Measurements from ENCODE around the gene PRSS23.
"Not testable (repeated sequence)": the region's sequence is repeated elsewhere in the genome, so short reads cannot be mapped to it uniquely, and the experiment has no call there.

Gene PRSS23, protein sequence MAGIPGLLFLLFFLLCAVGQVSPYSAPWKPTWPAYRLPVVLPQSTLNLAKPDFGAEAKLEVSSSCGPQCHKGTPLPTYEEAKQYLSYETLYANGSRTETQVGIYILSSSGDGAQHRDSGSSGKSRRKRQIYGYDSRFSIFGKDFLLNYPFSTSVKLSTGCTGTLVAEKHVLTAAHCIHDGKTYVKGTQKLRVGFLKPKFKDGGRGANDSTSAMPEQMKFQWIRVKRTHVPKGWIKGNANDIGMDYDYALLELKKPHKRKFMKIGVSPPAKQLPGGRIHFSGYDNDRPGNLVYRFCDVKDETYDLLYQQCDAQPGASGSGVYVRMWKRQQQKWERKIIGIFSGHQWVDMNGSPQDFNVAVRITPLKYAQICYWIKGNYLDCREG

DNA sequence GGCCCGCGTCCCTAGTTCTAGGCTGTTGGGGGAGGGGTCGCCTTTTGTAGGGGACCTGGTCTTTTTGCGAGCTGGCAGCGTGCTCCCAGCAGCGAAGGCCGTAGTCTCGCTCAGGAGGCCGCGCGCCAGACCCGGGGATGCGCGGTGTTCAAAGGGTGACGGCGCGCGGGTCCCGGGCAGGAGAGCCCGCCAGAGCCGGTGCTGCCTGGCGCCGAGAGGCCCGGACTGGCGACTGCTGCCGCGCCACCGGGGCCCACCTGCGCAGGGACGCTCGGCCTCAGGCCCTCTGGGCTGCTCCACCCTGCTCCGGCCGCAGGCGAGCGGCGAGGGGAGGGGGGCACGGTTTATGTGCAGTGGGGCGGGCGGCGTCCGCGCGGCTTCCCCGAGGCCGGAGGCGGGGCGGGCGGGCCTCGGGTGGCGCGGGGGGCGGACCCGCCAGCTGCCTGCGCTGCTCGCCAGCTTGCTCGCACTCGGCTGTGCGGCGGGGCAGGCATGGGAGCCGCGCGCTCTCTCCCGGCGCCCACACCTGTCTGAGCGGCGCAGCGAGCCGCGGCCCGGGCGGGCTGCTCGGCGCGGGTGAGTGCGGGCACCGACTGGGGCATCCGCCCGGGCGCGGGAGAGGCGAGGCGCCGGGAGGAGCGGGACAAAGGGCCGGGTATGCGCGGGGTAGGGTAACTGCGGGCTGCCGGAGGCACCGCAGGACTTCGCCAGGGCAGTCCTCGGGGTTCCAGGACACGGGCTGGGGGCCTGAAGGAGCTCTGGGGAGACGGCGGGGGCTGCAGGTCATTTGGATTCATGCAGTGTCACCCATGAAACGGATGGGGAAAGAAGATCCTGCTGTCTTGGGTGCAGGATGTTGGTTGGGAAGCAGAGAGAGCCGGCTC is at the start of gene PRSS23:
Gene PRSS23 (plus strand): TSS at position 467 of the 884 bp plus-strand sequence. CDS start 7,102 bp downstream, outside the sequence.
- peak; percentile 25 to 38 for DNase-seq

DNA sequence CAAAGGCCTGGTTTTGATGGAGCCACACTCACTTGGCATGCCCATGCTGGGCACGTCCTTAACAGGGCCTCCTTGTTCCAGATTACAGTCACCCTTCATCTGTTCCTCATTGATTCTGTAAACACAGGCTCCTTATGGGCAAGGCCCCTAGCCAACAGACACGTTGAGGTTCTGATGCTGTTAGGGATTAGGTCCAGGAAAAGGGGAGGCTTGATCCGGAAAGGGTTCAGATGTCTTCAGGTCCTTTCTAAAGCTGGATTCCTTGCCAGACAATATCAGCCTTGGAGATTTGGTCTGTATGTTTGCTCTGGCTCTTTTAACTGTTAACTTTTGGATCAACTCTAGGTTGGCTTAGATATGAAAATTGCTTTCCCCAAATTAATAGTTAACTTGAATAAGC is 46.9 kb upstream of the PRSS23 start:
- no peak for DNase-seq

DNA sequence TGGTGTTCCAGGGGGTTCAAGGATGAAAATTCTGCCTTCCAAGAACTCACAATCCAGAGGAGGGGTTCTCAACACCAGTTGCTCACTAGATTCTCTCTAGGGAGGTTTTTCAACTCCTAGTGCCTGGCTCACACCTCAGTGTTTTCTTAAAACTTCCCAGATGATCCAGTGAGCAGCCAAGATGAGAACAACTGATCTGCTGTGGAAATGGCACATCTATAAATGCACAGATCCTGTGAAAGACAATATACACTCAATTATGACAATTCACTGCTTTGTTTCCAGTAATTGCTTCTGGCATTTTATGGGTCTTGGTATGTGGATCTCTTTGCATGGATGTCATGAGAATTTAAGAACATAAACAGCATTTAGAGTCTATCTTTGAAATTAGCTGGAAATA is 45.2 kb upstream of the PRSS23 start:
- no peak for DNase-seq

DNA sequence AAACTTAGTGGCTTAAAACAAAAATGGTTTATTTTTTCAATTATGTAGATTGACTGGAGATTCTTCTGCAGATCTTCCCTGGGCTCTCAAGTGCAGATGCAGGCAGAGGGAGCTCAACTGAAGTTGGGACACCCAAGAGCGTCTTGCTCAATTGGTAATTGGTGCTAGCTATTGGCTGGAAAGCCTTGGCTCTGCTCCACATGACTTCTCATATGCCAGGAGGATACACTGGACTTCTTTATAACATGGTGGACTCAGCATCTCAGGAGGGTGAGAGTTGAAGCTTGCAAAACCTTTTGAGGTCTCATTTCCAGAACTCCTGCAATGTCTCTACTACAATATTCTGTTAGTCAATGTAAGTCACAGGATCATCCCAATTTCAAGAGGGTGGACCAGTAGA is 42.2 kb upstream of the PRSS23 start:
- DNase-seq = no peak

DNA sequence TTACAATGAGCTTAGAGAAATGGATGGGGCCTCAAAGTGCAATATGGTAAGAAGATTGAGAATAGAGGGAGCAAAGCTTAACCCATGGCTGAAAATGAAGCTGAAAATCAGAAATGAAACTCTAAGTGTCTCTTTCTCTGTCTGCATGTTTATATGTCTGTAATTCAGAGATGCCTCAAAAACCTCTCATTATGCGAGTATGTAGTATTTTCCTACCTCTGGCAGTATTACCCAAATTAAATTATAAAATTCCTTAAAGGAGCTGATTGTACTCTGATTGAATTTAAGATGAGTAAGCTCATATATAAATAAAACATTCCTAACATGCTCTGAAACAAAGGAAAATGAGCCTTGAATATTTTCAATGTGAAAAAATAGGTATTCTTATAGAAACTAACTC is 39.8 kb upstream of the PRSS23 start:
- DNase-seq = no peak

DNA sequence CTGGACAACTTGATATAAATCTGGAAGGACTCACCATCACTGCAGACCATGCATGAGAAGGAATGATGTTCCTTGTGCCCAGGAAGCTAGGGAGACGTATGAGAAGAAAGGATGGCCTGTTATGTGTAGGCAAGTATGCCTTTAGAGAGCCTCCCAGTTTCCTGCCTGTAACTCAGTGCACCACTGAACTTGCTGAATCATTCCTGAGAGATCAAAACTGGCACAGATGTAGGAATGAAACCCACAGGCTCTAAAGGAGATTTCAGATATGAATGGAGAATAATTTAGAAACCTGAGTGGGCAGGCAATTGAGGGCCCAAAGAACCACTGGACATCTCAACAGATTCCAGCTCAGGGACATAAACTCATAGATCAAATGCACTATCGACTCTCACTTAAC is 38.4 kb upstream of the PRSS23 start:
- DNase-seq = no peak

DNA sequence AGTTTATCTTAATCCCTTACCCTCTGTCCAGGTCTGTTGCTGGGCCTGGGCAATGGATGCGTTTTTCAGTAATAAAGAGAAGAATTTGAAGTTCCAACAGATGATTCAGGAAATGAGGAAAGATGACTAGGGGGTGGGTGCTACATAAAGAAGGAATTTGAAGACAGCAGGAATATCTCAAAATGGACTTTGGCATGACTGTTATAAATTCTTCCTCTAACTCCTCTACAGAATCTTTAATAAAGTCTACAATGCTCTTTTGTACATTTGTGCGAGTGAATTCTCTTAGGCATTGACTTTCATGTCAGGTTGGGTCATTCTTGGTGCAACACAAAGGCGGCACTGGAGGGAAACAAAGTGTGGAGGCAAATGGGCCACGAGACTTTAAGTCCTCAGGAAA is 35.1 kb upstream of the PRSS23 start:
- DNase-seq = no peak

DNA sequence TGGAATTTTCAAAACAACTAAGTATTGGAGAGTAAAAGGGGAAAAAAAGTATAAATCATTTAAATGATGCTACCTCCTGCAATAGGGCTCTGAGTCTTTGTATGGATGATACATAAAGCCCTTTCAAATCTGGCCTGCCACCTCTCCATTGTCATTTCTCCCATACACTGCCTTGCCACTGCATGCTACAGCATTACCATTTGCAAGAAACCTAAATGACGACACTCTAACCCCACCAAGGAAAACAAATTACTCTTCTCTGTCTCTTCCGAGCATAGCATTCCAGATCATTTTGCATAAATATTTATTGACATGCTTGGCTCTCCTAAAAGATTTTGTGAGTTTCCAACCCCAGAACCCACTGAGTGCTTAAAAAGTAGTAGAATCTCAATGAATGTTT is 34.5 kb upstream of the PRSS23 start:
- no peak for DNase-seq

DNA sequence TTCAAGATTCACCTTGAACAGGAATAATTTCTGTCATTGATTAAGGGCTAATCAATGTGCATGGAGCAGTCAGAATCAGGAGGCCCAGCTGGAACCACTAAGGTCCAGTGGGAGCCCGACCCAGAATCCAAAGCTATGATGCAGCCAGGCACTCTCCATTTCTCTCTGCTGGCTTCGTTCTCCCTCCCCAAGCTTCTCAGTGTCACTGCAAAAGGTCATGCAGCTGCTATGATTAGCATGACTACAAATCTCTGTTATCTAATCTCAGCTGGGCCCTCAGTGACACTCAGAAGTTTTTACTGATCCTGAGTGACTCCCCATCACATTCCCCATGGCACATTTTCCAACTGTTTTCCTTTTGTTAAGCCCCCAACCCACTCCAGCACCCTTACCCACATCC is 31.1 kb upstream of the PRSS23 start:
- DNase-seq = no peak

DNA sequence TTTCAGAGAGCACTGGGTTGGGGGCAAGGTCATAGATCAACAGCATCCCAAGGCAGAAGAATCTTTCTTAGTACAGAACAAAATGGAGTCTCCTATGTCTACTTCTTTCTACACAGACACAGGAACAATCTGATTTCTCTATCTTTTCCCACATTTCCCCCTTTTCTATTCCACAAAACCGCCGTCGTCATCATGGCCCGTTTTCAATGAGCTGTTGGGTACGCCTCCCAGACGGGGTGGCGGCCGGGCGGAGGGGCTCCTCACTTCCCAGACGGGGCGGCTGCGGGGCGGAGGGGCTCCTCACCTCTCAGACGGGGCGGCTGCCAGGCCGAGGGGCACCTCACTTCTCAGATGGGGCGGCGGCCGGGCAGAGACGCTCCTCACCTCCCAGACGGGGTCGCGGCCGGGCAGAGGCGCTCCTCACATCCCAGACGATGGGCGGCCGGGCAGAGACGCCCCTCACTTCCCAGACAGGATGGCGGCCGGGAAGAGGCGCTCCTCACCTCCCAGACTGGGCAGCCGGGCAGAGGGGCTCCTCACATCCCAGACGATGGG is 29.8 kb upstream of the PRSS23 start:
- not testable (repeated sequence) for DNase-seq

DNA sequence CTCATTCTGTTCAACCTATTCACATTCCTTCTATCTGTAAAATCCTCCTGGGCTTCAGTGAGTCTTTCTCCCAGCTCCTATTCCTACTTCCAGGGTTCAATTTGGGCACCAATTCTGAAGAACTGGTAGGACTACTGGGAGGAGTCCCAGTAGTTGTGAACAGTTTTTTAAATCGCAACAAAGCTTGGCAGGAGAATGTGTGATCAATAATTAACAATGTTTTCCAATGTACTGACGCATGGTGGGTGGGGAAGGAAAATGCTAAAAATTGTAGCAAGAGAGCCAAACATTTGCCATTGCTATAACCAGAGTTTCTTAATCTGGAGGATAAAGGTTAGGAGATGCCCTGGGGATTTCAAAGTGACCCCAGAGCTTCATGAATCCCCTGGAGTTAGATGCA is 27.3 kb upstream of the PRSS23 start:
- no peak for DNase-seq

DNA sequence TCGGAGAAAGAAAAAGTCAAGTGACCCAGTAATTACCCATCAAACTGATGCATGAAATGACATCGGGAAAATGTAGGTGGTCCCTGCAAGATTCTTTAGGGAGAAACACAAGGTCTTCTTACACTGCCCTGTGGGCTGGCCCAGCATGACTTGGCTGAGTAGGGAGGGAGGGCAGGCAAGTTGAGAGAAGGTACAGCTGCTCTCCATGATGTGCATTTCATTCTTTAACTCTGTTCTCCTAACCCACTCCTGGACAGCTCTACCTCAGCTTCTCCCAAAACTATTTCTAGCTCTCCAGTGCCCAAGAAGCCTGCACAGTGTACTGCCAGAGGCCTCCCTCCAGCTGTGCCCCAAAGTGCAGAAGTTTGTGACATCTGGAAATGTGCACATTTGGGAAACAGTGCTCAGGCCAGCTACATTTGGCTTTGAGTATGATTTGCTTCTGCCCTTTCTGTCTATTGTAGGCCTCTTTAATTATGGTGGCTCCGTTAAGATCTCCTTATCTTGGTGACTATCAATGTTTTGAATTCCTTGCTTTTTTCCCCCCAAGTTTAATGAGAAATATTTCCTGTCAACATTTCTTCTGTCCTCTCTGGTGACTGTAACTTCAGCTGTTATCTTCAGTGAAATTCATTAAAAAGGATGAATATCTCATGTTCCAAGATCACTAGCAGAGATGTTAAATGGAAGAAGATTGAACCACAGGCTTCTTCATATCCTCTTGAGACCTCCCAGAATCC is 26.7 kb upstream of the PRSS23 start:
- no peak for DNase-seq

DNA sequence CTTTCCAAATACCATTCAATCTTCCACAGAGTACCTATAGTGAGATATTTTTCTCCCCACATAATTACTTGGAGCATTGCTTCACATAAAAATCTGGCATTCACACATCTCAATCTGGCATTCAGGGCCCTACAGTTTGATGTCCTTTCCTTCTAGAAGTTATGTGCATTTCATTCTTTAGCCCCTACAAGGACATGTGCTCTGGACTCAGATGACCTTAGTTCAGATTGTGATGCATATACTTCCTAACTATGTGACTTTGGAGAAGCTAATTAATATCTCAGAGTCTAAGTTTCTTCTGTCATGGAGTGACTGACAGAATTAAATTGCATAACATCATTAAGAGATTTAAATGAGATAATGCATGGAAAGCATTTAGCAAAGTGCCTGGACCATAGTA is 25.9 kb upstream of the PRSS23 start:
- no peak for DNase-seq

DNA sequence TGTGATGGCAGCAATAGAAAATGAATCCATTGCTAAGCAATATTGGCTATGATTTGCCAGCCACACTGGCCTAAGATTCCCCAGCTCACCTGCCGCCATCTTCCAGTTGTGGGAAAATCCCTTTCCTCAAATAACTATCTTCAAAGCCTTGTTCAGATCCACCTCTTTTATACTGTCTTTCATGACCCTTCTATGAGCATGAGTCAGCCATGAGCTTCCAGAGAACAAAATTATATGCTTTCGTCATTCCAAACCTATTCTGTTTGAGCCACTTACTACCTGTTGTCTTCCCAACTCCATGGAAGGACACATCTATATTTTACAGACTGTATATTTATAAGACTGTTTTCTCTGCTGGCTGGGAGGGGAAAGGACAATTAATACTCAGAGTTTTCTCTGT is 25.0 kb upstream of the PRSS23 start:
- DNase-seq = no peak

DNA sequence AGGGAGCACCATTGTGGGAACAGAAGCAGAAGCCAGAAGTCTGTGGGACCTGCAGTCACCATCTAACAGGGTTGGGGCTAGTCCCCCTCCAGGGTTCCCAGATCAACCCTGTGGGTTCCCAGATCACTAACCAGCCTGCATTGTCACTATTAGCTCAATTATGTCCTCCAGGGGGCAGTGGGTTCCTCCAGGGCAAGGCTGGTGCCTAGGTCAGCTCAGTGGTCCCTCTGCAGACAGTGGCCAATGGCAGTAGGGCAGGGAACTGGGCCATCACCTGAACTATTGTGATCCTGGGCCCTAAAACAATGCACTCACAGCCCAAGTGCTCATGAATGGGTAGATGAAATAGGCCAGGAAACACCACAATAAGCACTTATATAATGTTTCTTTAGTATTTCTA is 18.8 kb upstream of the PRSS23 start:
- no peak for DNase-seq

DNA sequence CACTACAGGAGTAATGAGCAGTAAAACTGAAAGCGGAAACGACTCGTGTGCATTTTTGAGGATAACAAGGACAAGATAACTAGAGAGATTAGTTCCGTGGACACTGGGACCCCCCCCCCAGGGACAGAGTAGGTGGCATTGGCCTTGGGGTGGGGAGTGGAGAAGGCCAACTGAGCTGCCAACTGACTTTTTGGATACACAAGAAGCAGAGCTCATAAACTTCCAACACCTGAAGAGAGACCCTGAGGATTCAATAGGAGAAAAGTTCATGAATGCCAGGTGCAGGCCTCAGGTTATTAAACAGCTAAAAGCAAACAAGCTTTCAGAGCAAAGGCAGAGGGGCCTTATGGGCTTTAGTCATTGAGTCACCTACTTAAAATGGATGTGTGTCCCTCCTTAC is 17.6 kb upstream of the PRSS23 start:
- no peak for DNase-seq

DNA sequence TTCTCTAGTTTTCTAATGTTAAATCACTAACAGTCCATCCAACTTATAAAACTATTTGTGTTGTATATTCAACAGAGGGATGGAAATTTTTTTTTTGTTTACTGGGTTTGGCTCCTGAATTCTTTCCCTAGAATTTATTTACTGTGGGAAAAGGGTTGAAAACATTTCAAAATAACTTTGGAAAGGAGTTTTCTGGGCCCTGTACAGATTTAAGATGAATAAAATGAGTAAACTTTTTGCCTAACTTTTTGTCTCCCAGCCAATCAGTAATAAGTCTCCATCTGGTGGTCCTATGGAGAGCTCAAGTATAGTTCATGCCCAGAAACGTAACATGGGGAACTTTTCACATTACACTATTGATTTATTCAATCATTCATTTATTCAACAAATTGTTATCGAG is 16.7 kb upstream of the PRSS23 start:
- DNase-seq = no peak

DNA sequence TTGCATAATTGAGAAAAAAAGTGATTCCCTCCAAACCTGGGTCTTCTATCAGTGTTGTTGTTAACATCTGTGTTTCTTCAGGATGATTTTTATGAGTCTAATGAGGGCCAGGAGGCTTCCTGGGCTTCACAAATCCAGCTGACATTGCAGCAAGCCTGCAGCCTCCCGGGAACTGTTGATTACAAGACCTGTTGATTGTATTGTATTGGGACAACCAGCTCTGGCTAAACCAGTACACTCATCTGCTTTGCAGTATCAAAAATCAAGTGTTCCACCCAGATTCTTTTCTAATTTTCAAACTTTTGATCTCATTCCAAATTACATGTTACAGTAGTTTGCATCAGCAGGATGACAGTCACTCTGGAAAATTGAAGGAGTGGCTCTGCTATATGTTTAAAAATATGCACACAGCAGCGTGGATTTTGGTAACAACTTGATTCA is 16.1 kb upstream of the PRSS23 start:
- DNase-seq = no peak

DNA sequence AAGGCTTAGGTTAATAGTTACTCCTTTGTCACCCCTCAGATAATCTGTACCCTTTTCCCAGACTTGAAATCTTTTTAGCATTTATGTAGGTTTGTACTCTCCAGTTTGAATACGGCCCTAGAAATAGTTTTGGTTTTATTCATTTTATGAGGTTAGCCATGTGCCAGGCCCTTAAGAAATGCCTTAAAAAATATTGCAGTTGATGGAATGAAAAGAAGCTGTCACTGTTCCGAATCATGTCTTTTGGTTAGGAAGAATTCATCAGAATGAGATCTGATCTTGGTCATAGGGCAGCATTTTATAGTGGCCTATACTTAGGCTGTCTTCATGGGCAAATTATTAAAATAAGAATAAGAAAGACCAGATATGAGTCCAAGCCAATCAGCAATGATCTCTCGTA is 14.8 kb upstream of the PRSS23 start:
- no peak for DNase-seq

DNA sequence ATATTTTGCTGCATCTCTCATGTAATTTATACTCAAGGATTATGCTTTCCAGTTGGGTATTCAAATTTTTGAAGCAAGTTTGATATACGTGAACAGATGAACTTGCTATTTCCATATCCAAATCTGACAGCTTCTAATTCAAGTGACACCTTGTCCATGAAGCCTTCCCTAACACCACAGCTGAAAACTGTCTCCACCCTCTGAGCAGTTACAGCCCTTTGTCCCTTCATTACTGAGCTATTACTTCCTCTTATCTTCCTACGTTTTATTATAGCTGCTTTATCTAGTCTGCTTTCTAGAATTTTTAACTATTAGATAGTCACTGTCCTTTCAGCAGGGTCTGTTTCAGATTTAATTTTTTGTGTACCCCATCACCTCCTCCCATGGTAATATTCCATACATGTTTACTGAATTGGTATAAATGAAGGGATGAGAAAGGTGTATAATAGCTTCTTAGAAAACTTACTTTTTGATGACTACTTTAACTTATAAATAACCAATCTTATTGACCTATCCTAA is 13.3 kb upstream of the PRSS23 start:
- DNase-seq = no peak

DNA sequence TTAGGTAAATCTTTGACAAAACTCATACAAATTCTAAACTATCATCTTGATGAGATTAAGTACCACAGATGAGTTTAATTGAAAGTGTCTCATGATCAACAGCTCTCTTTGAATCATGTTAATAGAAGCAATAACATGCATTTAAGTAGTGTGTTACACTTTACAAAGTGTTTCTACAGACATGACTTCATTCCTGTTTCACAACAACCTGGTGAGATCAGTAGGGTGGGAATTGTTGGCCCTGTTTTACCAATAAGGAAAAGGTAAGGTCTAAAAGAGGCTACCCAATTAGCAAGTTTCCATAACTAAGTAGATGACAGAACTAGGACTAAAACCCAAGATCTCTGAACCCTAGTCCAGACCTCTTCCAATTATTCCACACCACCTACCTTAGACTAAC is 12.7 kb upstream of the PRSS23 start:
- DNase-seq = no peak

DNA sequence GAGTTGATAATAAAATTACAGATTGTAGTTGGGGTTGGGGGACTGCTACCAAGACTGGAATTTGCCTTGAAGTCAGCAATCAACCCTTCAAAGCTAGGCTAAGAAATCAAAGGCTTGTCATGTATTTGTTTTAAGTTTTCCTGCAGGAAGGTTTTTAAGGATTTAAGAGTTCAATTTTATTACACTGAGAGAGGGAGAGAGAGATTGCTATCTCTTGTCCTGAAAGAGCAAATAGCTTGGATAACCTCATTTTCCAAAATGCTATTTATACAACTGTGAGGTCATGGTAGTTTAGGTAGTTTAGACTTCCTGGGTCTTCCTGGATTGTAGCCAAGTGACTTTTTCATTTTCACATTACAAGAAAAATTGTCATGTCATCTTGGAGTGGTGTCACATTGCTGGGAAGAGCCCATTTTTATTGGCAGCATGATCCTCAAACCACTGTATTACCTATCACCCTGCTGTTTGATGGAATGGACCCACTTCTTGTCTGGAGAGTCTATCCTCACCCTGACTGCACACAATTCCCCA is 10.1 kb upstream of the PRSS23 start:
- no peak for DNase-seq

Measured in NCI-H1930 (cell line).